GM21381 (cell line): ENCODE results near the gene OMA1.

Experiments
- ATAC-seq: cut with Tn5 transposase; IDR thresholded peaks from one replicate; pipeline ENCODE4 v1.9.1; 2021; ENCODE audit warnings: mild to moderate bottlenecking, moderate library complexity; ENCODE audit not compliant: unreplicated experiment

The OMA1 gene

DNA sequence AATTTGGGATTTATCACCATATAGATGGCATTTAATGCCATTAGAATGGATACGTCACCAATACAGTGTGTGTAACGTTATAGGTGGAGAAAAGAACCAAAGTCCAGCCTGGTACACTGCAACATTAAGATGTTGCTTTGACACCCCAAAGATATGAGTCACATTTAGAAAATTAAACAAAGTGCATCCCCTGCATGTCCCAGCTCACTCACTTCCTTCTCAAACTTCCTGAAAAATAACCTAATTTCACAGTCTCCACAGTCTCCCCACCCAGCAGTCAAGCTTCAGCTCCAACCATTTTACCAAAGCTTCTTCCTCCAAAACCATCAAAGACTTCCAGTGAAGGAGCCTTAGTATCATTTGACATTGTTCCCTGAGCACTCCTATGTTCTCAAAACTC is 111.9 kb downstream of the OMA1 start:
- ATAC-seq: no peak

DNA sequence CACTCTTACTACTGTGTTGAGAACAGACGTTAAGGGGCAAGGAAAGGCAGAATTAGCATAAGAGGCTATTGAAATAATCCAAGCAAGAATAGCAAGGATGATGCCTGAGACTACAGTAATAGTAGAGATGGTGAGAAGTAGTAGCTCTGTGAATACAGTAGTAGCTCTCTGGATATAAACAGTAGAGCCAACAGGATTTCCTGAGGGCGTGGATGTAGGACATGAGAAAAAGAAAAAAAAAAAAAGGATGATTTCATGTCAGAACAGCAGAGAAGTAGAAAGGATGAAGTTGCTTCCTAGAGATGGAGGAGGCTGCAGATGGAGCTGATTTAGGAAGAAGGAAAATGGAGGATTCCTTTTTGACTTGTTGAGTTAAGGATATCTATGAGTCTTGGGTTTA is 112.3 kb downstream of the OMA1 start:
- ATAC-seq: no peak

- ATAC-seq: no peak
These were observed 113.5 kb downstream of the OMA1 start for GRCh38 chr1:58432851-58433668.

DNA sequence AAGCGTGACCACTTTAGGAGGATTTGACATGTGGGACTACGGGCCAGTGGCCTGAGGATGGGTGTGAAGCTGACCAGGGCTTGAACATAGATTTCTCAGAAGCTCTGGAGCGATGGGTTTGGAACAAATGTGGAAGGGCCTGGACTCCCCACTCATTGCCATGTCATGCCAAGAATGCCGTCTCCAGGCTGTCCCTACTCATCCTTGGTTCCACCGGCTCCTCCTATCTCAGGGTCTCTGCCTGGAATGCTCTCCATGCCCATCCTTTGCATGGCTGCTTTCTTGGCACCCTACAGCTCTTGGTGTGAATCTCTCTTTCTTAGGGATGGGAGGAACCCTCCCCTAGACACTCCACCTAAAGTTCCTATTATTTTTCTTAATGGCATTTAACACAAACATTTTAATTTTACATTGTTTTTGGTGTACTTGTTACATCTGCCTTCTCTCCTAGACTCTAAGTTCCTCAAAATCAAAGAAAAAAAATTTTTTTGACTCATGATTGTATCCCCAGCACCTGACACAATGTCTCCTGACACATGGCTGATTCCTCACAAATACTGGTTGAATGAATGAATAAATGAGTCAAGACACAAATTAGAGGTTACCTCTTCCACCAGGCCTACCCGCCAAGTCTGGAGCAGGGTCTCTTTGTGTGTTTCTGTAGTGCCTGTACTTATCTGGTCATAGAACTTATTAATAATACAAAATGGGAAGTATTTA is 114.5 kb downstream of the OMA1 start:
- ATAC-seq: no peak
